ENCODE results near the gene DMTF1.

- TF ChIP-seq CTCF (conservative IDR thresholded peaks at IDR 0.05; ENCODE audit: low read length) = no peak
- TF ChIP-seq EZH2phosphoT487 (IDR thresholded peaks at IDR 0.05; ENCODE audit: borderline replicate concordance) = no peak
Observed at GRCh38 chr7:87140271-87140748, 11.9 kb upstream of the DMTF1 start.

All from Loucy (cell line).